TTC549 (cell line): ENCODE results near the gene EZR.

Experiments
- FAIRE-seq: peaks from 2 replicates; lab custom pipeline; 2012; peaks lifted over from hg19 to GRCh38; lab: Jason Lieb, UNC

The EZR gene

GRCh38 chr6:158760618-158761250 is 58.4 kb downstream of the EZR start:
- FAIRE-seq, result no peak

DNA sequence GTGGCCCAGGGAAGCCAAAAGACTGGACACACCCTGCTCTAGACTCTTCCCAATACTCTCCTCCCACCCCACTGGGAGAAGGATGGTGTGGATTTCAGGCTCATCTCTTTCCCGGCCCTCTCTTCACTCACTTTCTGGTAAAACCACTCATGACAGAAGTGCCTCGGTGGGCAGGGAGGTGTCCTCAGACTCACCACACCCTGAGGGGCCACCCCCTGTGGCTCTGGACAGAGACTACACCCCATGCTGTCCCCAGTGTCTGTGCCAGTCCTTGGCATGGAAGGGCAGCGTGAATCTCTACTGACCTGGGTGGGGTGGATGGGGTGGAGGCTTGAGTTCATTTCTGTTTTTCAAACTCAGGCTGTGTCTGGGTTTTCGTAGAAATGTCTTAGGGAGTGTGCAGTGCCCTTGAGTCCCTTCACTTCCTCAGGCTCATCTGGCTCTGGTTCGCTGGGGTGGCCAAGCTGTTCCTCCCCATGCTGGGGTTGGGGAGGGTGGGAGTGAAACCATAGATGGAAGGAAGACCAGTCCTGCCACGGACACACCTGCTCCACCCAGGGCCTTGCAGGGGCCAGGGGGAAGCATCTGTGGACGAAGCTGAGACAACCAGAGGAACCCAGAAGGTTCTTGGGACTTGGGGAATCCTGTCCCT is 59.1 kb downstream of the EZR start:
- FAIRE-seq, result no peak

DNA sequence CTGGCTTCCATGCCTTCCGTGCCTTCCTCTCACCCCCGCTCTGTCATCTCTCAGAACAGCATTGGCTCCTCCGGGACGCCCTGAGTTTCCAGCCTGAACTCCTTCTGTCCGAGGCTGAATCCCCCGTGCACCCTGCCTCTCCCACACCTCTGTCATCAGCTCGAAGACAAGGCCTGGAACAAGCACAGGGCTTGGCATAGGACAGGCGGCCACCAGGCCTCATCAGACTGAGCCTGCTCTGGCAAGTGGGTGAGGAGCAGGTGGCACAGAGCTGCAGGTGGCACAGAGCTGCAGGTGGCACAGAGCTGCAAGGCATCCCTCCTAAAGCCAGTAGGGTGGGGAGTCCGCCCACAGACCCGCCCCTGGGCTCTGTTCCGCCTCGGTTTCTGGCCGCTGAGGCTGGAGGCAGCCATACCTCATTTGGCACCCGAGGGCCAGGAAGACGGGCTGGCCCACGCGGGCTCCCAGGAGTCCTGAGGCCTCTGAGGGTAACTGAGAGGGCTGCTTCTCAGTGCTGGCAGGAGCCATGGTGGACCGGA is 60.2 kb downstream of the EZR start:
- no peak for FAIRE-seq

- FAIRE-seq, result no peak
These were observed 60.7 kb downstream of the EZR start for GRCh38 chr6:158758451-158758860.

DNA sequence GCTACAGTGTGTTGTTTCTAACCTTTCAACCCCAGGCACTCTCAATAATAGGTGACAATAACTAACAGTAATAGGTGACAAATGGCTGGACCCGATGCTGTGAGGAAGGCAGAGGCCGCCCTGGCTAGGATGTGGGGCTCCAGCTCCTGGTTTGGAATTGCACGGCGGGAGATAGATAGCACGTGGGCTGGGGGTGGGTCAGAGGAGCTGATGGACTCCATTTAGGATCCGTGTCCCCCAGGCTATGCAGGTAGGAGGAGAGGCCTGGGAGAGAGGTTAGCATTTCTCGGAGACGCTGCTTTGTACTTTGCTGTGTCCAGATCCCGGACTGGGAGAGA is 61.4 kb downstream of the EZR start:
- FAIRE-seq, result no peak

DNA sequence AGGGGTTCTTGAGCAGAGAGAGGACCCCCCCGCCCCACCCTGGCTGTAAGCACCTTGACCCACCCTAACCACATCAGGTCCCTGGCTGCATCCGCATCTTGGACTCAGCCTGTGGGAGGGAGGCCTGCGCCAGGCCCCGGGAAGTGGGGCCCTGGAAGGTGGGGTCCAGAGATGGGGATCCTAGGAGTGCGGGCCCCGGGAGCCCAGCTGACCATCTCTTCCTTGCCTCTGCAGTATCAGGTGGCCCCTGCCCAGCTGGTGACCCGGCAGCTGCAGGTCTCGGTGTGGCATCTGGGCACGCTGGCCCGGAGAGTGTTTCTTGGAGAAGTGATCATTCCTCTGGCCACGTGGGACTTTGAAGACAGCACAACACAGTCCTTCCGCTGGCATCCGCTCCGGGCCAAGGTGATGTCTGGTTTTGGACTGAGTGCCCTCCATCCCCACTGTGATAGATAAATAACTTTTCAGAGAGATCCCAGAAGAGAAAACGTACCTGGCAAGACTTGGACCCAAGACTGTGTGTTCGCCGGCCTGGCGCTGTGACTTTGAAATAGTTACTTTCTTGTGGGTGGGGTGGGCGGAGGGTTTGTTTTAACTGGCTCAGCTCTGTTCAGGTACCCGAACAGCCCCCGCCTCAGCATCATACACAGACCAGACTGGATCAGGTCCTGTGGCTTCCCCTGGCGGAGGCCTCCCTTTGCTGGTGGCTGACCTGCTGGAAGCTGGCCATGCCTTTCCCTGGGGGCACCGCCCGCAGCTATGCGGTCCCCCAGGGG is 62.0 kb downstream of the EZR start:
- no peak for FAIRE-seq

DNA sequence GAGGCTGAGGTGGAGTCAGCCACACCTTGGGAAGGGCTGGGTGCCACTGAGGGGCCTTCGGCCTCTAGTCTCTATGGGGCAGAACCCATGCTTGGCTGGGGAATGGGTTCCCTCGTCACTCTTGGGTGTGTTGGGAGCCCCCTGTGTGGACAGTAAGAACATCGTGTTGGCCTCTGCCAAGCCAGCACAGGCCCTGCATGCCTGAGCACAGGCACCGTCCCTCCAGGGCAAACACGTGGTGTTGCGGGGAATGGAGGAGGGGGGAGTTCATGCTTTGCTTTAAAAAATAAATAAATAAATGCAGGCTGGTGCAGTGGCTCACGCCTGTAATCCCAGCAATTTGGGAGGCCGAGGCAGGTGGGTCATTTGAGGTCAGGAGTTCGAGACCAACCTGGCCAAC is 63.0 kb downstream of the EZR start:
- no peak for FAIRE-seq

DNA sequence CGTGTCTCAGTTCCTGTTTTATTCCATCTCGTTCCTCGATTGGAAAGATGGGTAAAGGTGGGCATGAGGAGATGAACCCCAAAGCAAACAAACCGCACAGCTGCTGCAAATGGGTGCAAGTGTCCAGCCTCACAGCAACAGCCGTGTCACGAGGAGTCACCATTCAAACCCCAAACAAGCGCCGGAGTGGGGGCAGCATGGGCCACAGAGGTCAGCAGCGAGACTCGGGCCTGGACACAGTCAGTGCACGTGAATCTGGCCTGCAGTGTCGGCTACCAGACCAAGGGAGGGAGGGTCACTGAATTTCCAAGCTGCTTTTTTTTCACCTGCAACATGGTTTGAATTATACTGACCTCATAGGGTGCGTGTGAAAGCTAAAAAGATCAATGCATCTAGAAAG is 63.5 kb downstream of the EZR start:
- FAIRE-seq, result no peak

- no peak for FAIRE-seq
These were observed 64.4 kb downstream of the EZR start for GRCh38 chr6:158754738-158755137.

- FAIRE-seq, result no peak
These were observed 65.4 kb downstream of the EZR start for GRCh38 chr6:158753811-158754210.

DNA sequence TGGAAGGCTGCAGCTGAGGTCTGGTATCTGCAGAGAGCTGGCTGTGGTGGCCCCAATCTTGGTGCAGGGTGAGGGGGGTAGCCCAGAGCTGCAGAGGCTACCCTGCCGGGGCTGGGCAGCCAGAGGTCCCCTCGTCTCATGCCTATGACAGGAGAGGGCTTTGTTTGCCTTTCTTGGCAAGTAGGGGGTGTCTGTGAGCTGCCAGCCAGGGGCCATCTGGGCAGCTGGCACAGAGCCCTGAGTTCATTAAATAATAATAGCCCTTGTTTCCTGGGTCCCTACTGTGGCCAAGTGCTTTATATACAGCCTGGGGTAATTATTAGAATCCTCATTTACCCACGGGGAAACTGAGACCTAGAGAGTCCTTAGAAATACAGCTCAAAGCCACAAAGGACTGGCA is 66.6 kb downstream of the EZR start:
- no peak for FAIRE-seq

DNA sequence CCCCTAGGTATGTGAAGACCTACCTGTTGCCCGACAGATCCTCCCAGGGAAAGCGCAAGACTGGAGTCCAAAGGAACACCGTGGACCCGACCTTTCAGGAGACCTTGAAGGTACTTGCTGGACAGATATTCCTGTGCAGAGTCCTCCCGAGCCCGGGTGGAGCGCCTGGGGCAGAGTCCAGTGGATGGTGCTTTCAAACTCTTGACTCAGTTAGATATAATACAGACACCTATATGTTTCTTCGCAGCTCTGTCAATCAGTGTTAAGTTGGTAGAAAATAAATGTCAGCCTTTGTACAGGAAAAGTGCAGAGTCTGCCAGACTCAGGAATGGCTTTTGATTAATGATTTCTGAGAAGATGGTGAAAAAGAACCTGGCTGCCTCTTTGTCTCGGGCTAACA is 67.2 kb downstream of the EZR start:
- no peak for FAIRE-seq

DNA sequence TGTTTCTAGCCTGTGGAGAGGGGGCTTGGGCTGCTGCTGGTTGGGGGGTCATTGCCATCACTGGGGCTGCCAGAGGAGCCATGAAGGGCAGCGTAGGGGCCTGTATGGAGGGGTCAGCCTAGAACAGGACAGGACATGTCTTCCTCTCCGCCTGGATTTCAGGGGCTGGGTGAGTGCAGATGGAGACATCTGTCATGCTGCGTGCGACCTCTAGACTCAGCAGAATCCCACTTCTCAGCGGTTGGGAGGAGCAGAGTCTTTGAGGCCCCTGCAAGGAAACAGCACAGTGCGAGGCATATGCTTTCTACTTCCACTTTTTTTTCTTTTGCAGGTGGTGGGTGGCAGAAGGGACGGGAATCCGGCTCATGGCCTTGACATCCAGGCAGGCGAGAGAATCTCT is 67.9 kb downstream of the EZR start:
- FAIRE-seq, result no peak

DNA sequence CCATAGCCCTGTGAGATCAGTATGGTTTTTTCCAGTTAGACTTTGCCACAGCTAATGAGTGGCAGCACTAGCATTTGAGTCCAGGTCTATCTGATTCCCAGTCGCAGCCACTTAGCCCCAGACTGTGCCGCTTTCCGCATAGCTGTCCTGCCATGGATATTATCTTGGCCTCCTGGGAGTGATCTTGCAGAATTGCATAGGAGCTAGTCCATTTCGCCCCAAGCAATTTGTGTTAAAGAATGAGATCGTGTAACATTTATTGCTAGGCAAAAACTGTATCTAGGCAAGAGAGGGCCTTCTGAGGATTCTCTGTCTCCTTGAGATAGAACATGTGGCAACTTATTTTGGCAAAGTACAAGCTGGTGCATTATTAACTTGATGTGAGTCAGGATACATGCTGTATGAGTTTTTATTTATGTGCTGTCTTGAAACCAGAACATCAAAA is 74.2 kb downstream of the EZR start:
- FAIRE-seq, result no peak

DNA sequence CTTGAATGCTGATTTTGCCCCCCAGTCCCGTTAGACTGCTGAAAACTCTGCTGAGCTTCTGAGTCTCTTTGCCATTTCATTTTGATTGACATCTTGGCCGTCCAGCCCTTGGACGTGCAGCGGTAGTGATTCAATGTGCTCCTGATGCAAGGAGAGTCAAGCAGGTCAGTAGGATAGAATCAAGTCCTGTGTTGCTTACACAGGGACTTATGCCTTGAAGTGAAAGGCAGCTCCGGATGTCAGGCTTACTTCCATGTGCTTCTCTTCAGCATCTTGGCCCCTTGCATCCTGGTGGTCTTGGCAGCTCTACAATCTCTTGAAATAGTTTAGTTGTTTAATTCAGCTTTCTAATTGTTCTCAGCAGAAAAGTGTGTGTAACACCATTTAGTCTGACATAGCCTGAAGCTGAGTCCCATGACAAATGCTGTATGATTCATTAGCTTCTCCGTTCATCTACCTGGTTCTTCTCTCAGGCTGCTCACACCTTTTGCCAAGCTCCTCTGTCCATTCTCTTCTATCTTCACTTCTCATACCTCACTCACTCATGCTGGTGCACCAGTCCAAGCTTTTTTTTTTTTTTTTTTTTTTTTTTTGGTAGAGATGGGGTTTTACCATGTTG is 76.0 kb downstream of the EZR start:
- no peak for FAIRE-seq

GRCh38 chr6:158739673-158740072 is 79.5 kb downstream of the EZR start:
- no peak for FAIRE-seq

DNA sequence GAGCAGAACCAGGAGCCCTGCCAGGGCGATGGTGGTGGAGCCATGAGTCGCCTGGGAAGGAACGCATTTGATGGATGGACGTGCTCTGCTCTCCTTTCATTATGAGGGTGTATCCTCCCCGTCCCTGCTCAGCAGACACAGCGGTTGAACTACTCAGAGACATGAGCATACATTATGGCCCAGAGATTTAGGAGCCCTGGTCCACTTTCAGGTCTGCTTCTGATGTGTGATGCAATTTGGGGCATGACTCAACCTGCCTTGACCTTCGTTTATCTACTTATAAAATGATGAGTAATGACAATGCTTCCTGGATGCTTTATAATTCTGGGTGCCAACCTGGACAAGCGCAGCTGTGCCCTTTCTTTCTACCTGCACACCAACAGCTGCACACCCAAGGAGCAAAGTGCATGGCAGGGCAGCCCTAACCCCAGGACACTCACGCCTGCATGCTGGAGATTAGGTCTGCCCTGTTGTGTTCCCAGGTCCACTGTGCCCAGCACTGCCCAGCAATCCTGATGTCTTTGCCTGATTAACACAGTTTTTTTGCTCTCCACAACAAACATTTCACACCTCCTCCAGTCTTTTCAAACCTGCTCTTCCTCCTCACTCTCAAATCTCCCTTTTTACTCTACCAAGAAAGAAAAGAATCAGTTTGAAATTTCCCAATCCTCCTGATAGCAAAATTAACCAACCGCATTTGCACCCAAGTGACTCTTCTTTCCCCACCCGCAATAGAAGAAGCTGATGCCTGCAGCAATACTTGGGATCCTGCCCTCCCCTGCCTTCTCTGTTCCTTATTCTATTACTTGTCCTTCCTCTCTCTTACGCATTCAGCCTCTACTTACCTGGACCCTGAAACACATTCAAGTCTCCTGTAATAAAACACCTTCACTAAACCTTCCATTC is 81.2 kb downstream of the EZR start:
- FAIRE-seq, result no peak

DNA sequence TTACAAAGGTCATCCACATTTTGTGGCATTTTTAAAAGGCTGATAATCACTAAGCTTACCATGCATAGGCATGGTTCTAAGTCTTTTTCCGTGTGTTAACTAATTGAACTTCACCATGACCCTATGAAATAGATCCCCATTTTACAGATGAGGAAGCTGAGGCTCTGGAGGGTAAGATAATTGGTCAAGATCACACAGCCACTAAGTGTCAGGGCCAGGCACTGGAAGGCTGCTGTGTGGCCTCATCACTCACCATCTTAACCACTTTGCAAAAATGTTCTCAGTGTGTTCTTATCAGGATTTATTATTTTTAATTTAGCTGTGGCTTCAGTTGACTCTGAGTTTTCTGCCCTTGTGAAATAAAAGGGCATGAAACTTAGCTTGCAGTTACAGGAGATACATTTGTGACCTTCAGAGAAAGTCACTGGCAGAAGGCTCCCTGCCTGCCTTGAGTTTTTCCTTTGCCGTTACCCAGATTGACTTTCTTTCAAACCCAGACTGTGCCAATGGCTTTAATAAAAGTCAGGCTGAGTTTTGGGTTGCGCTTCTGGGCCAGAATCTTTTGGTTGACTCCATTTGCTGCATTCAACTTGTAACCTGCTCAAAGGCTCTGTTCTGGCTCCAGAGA is 82.0 kb downstream of the EZR start:
- no peak for FAIRE-seq

DNA sequence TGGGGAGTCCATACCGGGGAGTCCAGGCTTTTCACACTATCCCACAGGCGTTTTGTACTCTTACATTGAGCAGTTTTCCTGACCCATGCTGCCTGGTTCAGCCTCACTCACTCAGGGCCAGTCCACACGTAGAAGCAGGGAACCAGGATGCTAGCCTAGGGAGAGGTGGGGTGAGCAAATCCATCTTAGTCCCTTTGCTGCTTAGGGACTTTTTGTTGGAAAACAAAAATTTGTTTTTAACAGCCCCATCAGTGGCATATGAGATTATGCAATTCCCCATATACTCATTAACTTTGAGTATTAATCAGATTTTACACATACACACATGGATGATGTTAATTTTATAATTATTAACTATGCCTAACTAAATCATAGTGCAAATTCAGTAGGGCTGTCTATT is 84.2 kb downstream of the EZR start:
- FAIRE-seq, result no peak

DNA sequence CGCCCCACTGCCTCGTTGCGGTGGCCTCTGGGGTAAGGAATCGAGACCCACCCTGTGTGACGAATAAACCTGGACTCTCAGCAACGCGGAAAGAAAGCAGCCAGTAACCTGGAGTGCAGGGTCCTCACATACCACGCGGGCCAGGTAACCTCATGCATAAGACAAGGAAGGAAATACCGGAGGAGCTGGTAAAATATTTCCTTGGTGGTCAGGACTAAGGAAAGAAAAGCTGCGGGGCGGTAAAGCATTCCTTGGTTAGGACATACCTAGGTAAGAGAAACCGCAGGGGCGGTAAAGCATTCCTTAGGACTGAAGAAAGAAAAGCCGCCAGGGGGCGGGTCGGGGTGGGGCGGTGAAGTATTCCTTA is 88.6 kb downstream of the EZR start:
- FAIRE-seq, result no peak

- no peak for FAIRE-seq
These were observed 89.1 kb downstream of the EZR start for GRCh38 chr6:158729906-158730540.
